ENCODE data around the gene OTOS.

The OTOS gene

DNA sequence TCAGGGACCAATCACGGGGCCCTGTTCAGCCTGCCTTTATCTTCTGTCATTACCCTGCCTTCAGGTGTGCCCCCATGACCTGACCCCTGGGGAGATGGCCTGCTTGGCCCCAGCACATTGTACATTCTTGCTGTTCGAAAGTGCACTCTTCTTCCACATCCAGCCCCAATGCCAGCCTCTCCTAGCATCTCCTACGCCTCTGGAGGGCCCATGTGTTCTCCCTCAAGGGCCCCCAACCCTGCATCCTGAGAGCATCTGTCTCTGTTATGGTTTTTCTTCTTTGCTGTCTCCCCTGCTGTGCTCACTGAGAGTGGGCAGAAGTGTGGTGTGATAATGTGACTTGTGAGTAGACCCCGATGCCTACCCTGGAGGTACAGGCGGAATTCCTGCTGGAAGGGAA lies 41.5 kb upstream of the OTOS start:
- H3K27ac ChIP-seq (ENCODE audit: low read depth, low read length), result no peak overlapping the region
- WGBS (ENCODE audit: extremely low coverage, insufficient coverage, insufficient read length), result no CpG with 5 or more reads among the region's 5 CpGs
- H3K27me3 ChIP-seq (ENCODE audit: insufficient read depth, low read length), result no peaks in the 10 kb centered on the region

DNA sequence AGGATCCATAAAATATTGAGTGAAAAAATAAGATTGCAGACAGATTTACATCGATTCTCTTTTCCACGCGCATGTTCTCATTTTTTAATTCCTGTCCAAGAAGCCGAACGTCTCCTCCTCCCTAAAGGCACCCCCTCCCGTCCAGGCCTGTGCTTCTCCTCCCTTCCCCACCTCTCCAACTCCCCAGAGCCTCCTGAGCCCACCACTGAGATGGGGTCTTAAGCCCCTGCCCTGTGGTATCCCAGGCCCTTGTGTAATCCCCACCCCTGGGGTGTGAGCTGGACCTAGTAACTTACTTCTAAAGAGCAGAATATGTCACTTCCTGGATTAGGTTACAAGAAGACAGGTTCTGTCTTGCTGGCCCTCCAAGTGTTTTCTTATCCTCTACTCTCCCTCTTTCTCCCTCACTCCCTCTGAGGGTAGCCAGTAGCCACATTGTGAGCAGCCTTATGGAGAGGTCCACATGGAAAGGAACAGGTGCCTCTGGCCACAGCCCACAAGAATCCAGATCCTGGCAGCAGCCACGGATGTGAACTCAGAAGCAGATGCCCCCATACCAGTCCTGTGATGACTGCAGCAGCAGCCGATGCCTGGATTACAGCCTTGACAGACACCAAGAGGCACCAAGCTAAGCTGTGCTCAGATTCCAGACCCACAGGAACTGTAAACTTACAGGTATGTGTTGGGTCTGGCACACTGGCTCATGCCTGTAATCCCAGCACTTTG lies 39.6 kb upstream of the OTOS start:
- Histone ChIP-seq H3K4me2 (ENCODE audit: low read length) (no peak overlapping the region), H3K79me1 (ENCODE audit: low read length) (no peaks in the 10 kb centered on the region), H2BK120ac (ENCODE audit: insufficient read depth, low read length, poor library complexity) (no peak overlapping the region), H3K18ac (ENCODE audit: low read length) (no peak overlapping the region), H3K23ac (ENCODE audit: low read length) (no peak overlapping the region), H3K9me3 (ENCODE audit: insufficient read depth, low read depth, low read length) (peaks cover 9% of the 10 kb centered on the region), H3K4ac (ENCODE audit: low read depth, low read length) (no peak overlapping the region), H4K12ac (ENCODE audit: low read depth, low read length) (no peak overlapping the region), H3K4me3 (ENCODE audit: low read depth, low read length) (no peak overlapping the region), H3K27ac (ENCODE audit: low read depth, low read length) (no peak overlapping the region), H4K8ac (ENCODE audit: low read depth, low read length) (no peak overlapping the region), H2BK12ac (ENCODE audit: low read length) (no peak overlapping the region), H3K79me2 (ENCODE audit: control insufficient read depth, insufficient read depth, low read length, poor library complexity) (no peaks in the 10 kb centered on the region), H3K9ac (ENCODE audit: low read length) (no peak overlapping the region), H2AFZ (ENCODE audit: insufficient read depth, low read length, poor library complexity) (no peak overlapping the region), H2AK5ac (ENCODE audit: low read length) (no peak overlapping the region), H3K4me1 (ENCODE audit: control insufficient read depth in 1 of 2, insufficient read depth in 2 of 2, low read length in 2 of 2) (no peaks in the 10 kb centered on the region), H3K36me3 (ENCODE audit: control insufficient read depth in 1 of 2, insufficient read depth in 2 of 2, low read length in 2 of 2) (no peaks in the 10 kb centered on the region), H3K14ac (ENCODE audit: low read length) (no peak overlapping the region), H2BK5ac (ENCODE audit: low read depth, low read length, poor library complexity) (no peak overlapping the region), H3K27me3 (ENCODE audit: insufficient read depth, low read length) (no peaks in the 10 kb centered on the region), H4K91ac (ENCODE audit: low read depth, low read length) (no peak overlapping the region)
- no CpG with 5 or more reads among the region's 8 CpGs for WGBS (ENCODE audit: extremely low coverage, insufficient coverage, insufficient read length)
- DNase-seq, result no peak

More for the DNA sequence above, 41.5 kb upstream of the OTOS start:
- no peak overlapping the region for H4K12ac ChIP-seq (ENCODE audit: low read depth, low read length)
- peaks cover 16% of the 10 kb centered on the region for H3K9me3 ChIP-seq (ENCODE audit: insufficient read depth, low read depth, low read length)
- H4K8ac ChIP-seq (ENCODE audit: low read depth, low read length), result no peak overlapping the region
- no peak overlapping the region for H3K4ac ChIP-seq (ENCODE audit: low read depth, low read length)
- no peak overlapping the region for H2BK120ac ChIP-seq (ENCODE audit: insufficient read depth, low read length, poor library complexity)
- no peaks in the 10 kb centered on the region for H3K79me1 ChIP-seq (ENCODE audit: low read length)
- DNase-seq, result no peak
- H3K4me2 ChIP-seq (ENCODE audit: low read length), result no peak overlapping the region
- no peak overlapping the region for H2BK12ac ChIP-seq (ENCODE audit: low read length)
- H2AFZ ChIP-seq (ENCODE audit: insufficient read depth, low read length, poor library complexity), result no peak overlapping the region
- no peak overlapping the region for H3K4me3 ChIP-seq (ENCODE audit: low read depth, low read length)
- no peaks in the 10 kb centered on the region for H3K79me2 ChIP-seq (ENCODE audit: control insufficient read depth, insufficient read depth, low read length, poor library complexity)
- H3K4me1 ChIP-seq (ENCODE audit: control insufficient read depth in 1 of 2, insufficient read depth in 2 of 2, low read length in 2 of 2), result no peaks in the 10 kb centered on the region
- H3K36me3 ChIP-seq (ENCODE audit: control insufficient read depth in 1 of 2, insufficient read depth in 2 of 2, low read length in 2 of 2), result no peaks in the 10 kb centered on the region
- no peak overlapping the region for H3K23ac ChIP-seq (ENCODE audit: low read length)
- no peak overlapping the region for H4K91ac ChIP-seq (ENCODE audit: low read depth, low read length)
- no peak overlapping the region for H3K14ac ChIP-seq (ENCODE audit: low read length)
- H3K9ac ChIP-seq (ENCODE audit: low read length), result no peak overlapping the region
- H2BK5ac ChIP-seq (ENCODE audit: low read depth, low read length, poor library complexity), result no peak overlapping the region
- H3K18ac ChIP-seq (ENCODE audit: low read length), result no peak overlapping the region
- H2AK5ac ChIP-seq (ENCODE audit: low read length), result no peak overlapping the region

DNA sequence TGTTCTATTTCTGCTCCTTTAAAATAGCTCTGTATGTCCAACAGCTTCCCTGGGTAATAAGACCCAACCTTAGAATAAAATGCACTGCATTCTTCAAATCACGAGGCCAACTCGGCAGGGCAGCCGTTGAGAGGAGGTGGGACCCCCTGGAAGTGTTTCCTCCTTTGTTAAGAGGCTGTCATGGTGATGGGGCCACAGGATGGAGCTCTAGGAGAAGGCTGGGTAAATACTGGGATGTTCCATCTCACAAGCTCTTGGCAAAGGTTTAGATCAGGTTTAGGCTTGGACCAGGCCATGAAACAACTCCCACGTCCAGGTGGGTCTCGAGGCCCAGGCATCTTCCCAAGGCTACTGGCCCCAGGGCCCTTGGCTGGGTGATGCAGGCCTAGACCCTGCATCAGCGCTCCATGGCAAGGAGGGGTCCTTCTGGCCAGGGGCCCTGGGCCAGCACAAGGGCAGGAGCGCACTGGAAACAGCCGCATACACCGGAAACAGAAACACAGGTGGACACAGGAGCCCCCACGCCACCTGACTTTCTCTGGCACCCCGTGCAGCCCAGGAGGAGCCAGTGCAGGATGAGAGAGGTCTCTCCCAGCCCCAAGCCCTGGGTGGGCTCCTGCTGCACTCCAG lies 38.8 kb upstream of the OTOS start:
- Histone ChIP-seq H3K27me3 (ENCODE audit: insufficient read depth, low read length) (no peaks in the 10 kb centered on the region), H2BK5ac (ENCODE audit: low read depth, low read length, poor library complexity) (no peak overlapping the region), H4K12ac (ENCODE audit: low read depth, low read length) (no peak overlapping the region), H2AK5ac (ENCODE audit: low read length) (no peak overlapping the region), H2BK120ac (ENCODE audit: insufficient read depth, low read length, poor library complexity) (no peak overlapping the region), H3K23ac (ENCODE audit: low read length) (no peak overlapping the region), H3K4me2 (ENCODE audit: low read length) (no peak overlapping the region), H3K9me3 (ENCODE audit: insufficient read depth, low read depth, low read length) (peaks cover 6% of the 10 kb centered on the region), H3K4me1 (ENCODE audit: control insufficient read depth in 1 of 2, insufficient read depth in 2 of 2, low read length in 2 of 2) (no peaks in the 10 kb centered on the region), H3K9ac (ENCODE audit: low read length) (no peak overlapping the region), H3K4me3 (ENCODE audit: low read depth, low read length) (no peak overlapping the region), H2AFZ (ENCODE audit: insufficient read depth, low read length, poor library complexity) (no peak overlapping the region), H3K18ac (ENCODE audit: low read length) (no peak overlapping the region), H3K14ac (ENCODE audit: low read length) (no peak overlapping the region), H3K36me3 (ENCODE audit: control insufficient read depth in 1 of 2, insufficient read depth in 2 of 2, low read length in 2 of 2) (no peaks in the 10 kb centered on the region), H2BK12ac (ENCODE audit: low read length) (no peak overlapping the region), H3K4ac (ENCODE audit: low read depth, low read length) (no peak overlapping the region), H3K79me1 (ENCODE audit: low read length) (no peaks in the 10 kb centered on the region), H4K91ac (ENCODE audit: low read depth, low read length) (no peak overlapping the region), H4K8ac (ENCODE audit: low read depth, low read length) (no peak overlapping the region), H3K27ac (ENCODE audit: low read depth, low read length) (no peak overlapping the region), H3K79me2 (ENCODE audit: control insufficient read depth, insufficient read depth, low read length, poor library complexity) (no peaks in the 10 kb centered on the region)
- DNase-seq, result no peak
- WGBS (ENCODE audit: extremely low coverage, insufficient coverage, insufficient read length), result no CpG with 5 or more reads among the region's 11 CpGs

- no peak overlapping the region for H3K23ac ChIP-seq (ENCODE audit: low read length)
- H3K79me2 ChIP-seq (ENCODE audit: control insufficient read depth, insufficient read depth, low read length, poor library complexity), result no peaks in the 10 kb centered on the region
- H3K4me3 ChIP-seq (ENCODE audit: low read depth, low read length), result no peak overlapping the region
- peaks cover 6% of the 10 kb centered on the region for H3K9me3 ChIP-seq (ENCODE audit: insufficient read depth, low read depth, low read length)
- WGBS (ENCODE audit: extremely low coverage, insufficient coverage, insufficient read length), result no CpG with 5 or more reads among the region's 3 CpGs
- H3K4me1 ChIP-seq (ENCODE audit: control insufficient read depth in 1 of 2, insufficient read depth in 2 of 2, low read length in 2 of 2), result no peaks in the 10 kb centered on the region
- no peak overlapping the region for H2BK120ac ChIP-seq (ENCODE audit: insufficient read depth, low read length, poor library complexity)
- no peak overlapping the region for H2AK5ac ChIP-seq (ENCODE audit: low read length)
- no peak overlapping the region for H2AFZ ChIP-seq (ENCODE audit: insufficient read depth, low read length, poor library complexity)
- H4K8ac ChIP-seq (ENCODE audit: low read depth, low read length), result no peak overlapping the region
- no peak overlapping the region for H4K12ac ChIP-seq (ENCODE audit: low read depth, low read length)
- no peaks in the 10 kb centered on the region for H3K27me3 ChIP-seq (ENCODE audit: insufficient read depth, low read length)
- H3K4ac ChIP-seq (ENCODE audit: low read depth, low read length), result no peak overlapping the region
- DNase-seq, result no peak
- no peak overlapping the region for H3K9ac ChIP-seq (ENCODE audit: low read length)
- H2BK5ac ChIP-seq (ENCODE audit: low read depth, low read length, poor library complexity), result no peak overlapping the region
- no peak overlapping the region for H3K4me2 ChIP-seq (ENCODE audit: low read length)
- no peak overlapping the region for H3K14ac ChIP-seq (ENCODE audit: low read length)
- H3K79me1 ChIP-seq (ENCODE audit: low read length), result no peaks in the 10 kb centered on the region
- no peak overlapping the region for H2BK12ac ChIP-seq (ENCODE audit: low read length)
- no peak overlapping the region for H3K27ac ChIP-seq (ENCODE audit: low read depth, low read length)
- no peaks in the 10 kb centered on the region for H3K36me3 ChIP-seq (ENCODE audit: control insufficient read depth in 1 of 2, insufficient read depth in 2 of 2, low read length in 2 of 2)
- H4K91ac ChIP-seq (ENCODE audit: low read depth, low read length), result no peak overlapping the region
- H3K18ac ChIP-seq (ENCODE audit: low read length), result no peak overlapping the region
Measured at GRCh38 chr2:240178564-240178963, 38.1 kb upstream of the OTOS start.

All from trophoblast cell (in vitro differentiated cells and primary cell).